Umbilical cord (tissue), 2 donors: ENCODE measurements around the gene ARHGEF9. TPM values are rescaled to one million over a fixed set of nuclear protein-coding genes. Genes with fewer than 3 reads are reported as not detected.
"Not testable (repeated sequence)": the region's sequence is repeated elsewhere in the genome, so short reads cannot be mapped to it uniquely, and the experiment has no call there.

Source experiments
- DNase-seq: peaks from one replicate; pipeline ENCODE4 v3.0.0-alpha.2; 2015; ENCODE audit warnings: low spot score
- total RNA-seq: library from RNA; depleted of rRNA; stranded (reverse); fragments of >200 nt; gene quantifications from one replicate; pipeline ENCODE4 v1.2.3, GENCODE V29; 2014; ENCODE audit warnings: low replicate concordance; ENCODE audit not compliant: insufficient read depth

ARHGEF9 gene
- total RNA-seq, result 45.0 TPM

DNA sequence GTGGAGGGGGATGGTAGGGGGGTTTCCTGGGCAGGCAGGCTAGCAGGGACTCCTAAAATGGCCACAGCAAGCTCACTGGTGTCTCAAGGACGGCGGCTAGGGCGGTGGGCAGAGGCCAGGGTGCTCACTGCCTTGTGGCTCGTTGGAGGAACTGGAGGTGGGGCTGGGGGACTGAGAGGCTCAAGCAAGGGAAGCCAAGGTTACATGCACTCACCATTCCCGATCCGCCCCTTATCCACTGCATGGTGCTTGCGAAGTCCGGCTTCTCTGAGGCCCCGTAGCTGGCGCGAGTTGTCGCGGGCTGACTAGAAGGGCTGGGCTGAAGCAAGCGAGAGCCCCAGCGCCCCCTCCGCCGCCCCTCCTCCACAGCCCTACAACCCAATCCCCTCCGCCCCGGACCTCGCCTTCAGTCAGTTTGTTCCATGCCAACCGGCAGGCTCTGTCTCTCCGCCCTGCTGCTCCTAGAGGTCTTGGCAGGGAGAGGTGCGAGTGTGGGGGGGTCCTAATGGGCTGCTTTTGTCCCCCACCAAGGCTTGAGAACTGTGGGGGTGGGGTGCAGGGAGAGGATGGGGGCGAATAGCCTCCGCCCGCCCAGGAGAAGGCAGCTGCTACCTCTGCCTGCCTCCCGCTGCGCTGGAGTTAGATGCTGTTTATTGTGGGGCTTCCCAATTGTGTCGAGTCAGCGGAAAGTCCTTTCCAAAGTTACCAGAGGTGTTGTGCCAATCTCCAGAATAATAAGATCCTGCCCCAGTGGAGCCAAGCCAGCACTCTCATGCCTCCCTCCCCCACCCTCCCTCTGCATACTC lies at the start of gene ARHGEF9:
Gene ARHGEF9, minus strand, starts transcription at position 313 of the 806 bp plus-strand sequence. Its CDS starts 69 bp downstream, at position 244.
- DNase-seq, result peak; percentile 54

- DNase-seq, result not testable (repeated sequence)
Measured at GRCh38 chrX:63825446-63825845, 40.4 kb upstream of the ARHGEF9 start.

GRCh38 chrX:63818156-63818555 lies 33.1 kb upstream of the ARHGEF9 start:
- no peak for DNase-seq

DNA sequence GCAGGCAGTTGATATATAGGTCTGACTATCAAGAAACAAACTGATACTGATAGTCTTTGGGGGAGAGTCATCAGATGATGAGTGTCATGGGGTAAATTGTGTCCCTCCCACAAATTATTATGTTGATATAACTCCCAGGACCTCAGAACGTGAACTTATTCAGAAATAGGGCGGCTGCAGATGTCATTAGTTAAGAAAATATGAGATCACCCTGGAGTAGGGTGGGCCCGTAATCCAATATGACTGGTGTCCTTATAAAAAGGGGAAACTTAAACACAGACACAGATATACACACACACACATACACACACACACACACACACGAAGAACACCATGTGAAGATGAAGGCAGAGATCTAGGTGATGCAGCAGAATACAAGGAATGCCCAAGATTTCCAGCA lies 32.7 kb upstream of the ARHGEF9 start:
- DNase-seq, result no peak

- DNase-seq, result no peak
Measured at GRCh38 chrX:63812823-63813222, 27.8 kb upstream of the ARHGEF9 start.

DNA sequence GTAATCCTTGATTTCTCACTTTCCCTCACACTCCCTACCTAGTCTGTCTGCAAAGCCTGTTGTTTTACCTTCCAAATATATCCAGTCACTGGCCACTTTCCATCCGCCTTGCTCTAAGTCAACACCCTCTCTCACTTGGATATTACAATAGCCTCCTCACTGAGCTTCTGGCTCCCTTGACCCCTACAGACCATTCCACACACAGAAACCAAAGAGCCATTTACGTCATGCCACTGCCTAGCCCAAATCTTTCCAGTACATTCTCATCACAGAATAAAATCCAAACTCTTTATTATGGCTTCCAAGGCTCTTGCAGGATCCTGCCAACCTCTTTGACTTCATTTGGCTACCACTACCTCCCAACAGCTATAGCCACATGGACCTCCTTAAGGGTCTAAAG lies 25.7 kb upstream of the ARHGEF9 start:
- no peak for DNase-seq

DNA sequence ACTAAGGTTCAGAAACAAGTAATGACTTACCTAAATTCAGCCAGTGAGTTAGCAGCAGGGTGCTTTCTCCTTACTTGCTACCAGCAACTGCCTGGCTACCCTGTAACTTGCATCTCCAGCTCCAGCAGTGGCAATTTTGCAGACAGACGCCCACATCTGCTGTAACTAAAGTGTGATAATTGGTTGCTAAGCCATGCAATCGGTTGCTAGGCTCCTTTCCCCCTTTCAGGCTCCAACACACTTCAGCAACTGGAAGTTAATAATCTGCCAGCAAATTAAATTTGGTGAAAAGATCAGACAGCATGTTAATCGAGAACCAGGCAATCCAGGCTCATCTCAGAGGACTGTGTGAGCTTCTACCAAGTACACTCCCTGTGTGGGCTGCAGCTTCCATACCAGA lies 24.2 kb upstream of the ARHGEF9 start:
- DNase-seq, result no peak

DNA sequence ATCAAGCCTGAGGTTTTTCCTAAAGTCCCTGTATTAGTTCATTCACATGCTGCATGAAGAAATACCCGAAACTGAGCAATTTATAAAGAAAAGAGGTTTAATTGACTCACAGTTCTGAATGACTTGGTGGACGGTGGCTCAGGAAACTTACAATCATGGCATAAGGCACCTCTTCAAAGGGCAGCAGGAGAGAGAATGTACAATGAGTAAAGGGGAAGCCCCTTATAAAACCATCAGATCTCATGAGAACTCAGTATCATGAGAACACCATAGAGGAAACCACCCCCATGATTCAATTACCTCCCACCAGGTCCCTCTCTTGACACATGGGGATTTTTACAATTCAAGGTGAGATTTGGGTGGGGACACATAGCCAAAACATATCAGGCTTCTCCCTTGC lies 10.4 kb upstream of the ARHGEF9 start:
- DNase-seq, result not testable (repeated sequence)

DNA sequence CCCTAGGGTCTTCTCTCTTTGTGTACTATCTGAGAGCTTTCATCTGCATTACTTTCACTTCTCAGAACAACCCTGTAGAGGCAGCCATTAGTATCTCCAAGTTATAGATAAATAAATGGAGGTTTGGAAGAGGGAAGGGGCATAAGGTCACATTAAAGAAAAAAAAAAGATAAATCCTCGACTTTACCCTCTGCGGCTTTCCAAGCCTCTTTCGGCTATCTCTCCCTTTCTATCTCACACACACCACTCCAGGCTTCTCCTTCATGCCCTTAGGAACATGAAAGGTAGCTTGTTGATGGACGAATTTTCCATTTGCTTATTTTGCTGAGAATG lies 660 bp upstream of the ARHGEF9 start:
- no peak for DNase-seq

GRCh38 chrX:63784346-63784901 lies 590 bp downstream of the ARHGEF9 start:
- no peak for DNase-seq

GRCh38 chrX:63782515-63782914 lies 2.5 kb downstream of the ARHGEF9 start:
- DNase-seq, result no peak

DNA sequence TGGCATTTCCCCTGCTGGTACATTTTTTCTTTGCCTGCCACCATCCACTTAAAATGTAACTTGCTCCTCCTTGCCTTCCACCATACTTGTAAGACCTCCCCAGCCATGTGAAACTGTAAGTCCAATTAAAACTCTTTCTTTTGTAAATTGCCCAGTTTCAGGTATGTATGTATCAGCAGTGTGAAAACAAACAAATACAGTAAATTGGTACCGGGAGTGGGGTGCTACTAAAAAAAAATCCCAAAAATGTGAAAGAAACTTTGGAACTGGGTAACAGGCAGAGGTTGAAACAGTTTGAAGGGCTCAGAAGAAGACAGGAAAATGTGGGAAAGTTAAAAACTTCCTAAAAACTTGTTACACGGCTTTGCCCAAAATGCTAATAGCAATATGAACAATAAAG lies 16.3 kb downstream of the ARHGEF9 start:
- DNase-seq, result no peak

GRCh38 chrX:63765712-63766111 lies 19.3 kb downstream of the ARHGEF9 start:
- no peak for DNase-seq

- DNase-seq, result no peak
Measured at GRCh38 chrX:63764946-63765345, 20.1 kb downstream of the ARHGEF9 start.

DNA sequence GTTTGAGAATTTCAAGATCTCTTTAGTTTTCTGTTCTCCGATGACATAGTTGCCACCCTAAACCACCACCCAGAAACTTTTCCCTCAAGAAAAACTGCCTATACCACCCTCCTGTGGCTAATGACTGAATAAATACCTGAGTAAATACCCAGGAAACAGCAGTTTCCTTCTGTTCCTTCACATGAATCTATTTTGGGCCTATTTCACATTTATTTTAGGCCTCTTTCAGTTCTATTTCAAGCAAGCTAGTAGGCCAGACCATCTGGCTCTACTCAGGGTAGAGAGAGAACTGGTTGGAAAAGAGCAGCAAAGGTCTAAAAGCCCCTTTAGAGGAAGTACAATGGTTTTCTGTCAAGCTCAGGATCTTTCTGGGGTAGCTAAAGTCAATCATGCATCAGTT lies 23.4 kb downstream of the ARHGEF9 start:
- DNase-seq, result no peak

DNA sequence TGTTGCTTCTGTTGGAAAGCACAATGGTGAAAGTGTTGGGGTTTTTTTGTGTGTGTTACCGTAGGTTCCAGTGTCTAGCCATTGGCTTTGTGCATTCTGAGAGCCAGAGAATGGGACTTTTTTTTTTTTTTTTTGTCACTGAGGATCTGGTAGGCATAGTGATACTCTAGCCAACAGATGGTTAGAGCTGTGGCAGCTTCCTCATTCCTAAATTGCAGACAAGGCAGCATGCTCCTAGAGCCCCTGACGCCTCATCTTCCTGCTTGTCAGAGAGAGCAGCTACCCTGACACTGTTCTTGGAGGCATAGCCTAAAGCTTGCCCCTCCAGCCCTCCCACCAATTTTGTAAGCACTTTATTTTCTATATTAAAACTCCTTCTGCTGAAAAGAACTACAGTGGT lies 27.0 kb downstream of the ARHGEF9 start:
- DNase-seq, result no peak

DNA sequence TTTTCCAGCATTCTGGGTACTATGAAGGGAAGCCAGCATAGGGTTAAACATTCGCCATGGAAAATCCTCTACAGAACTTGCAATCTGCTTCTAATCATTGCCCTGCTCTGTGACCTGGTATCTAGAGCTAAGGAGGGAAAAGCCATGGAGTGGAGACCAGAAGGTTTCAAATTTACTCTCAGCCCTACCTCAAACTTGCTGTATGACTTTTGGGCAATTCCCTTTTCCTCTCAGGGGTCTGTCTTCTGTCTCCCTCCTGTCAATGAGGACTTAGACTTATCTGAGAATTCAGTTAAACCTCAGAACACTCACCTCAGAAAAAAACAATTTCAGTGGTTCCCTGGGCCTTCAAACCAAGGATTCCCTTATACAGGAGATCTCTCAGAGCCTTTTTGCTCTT lies 29.1 kb downstream of the ARHGEF9 start:
- no peak for DNase-seq

GRCh38 chrX:63754860-63755579 lies 30.0 kb downstream of the ARHGEF9 start:
- DNase-seq, result peak; percentile 95

GRCh38 chrX:63754136-63754859 lies 30.7 kb downstream of the ARHGEF9 start:
- peak; percentile 35 for DNase-seq

- peak; percentile 11 for DNase-seq
Measured at GRCh38 chrX:63751481-63751880, 33.5 kb downstream of the ARHGEF9 start.

DNA sequence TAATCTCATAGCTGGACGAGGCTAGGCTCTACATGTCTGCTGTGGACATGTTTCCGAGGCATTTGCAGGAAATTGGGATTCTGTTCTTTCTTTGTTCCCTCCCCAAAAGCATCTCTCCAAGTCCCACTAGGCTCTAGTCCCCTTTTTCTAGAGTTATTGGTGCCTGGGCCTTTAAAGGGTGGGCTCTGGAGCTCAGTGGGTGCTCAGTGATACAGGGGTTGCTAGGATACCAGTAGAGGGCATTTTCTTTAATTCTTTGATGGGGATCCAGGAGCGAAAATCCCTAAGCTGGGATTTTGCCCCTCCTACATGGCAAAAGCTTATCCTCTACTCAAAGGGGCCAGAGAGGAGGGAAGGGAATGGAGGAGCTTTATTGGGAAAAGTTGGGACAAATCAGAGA lies 34.2 kb downstream of the ARHGEF9 start:
- DNase-seq, result peak; percentile 65

- DNase-seq, result peak; percentile 42
Measured at GRCh38 chrX:63747331-63747730, 37.7 kb downstream of the ARHGEF9 start.
